OCI-LY3 (cell line): Measurements from ENCODE around the gene SSC5D.

Source experiments
- H2AFZ ChIP-seq: fragments of 200-600, 300-600 bp; shearing (Covaris generic); 2 replicates; pipeline ENCODE4 v1.6.0; 2014; ENCODE audit warnings: antibody characterized with exemption, low read depth, low read length
- H3K27ac ChIP-seq: fragments of 200-600, 300-600 bp; sonication (generic); 2 replicates; pipeline ENCODE4 v1.5.1; 2014; ENCODE audit warnings: mild to moderate bottlenecking, low read length, moderate library complexity, mixed read lengths
- H3K27me3 ChIP-seq: fragments of 200-600, 300-600 bp; sonication (generic); 2 replicates; pipeline ENCODE4 v1.6.1; 2014; ENCODE audit warnings: low read depth, low read length, mixed read lengths
- H3K36me3 ChIP-seq: fragments of 200-600, 300-600 bp; sonication (generic); replicated peaks from 2 replicates; pipeline ENCODE3; 2014; ENCODE audit warnings: low read depth, low read length, mixed read lengths
- H3K4me1 ChIP-seq: fragments of 300-600, 200-600 bp; sonication (generic); 2 replicates; pipeline ENCODE4 v1.6.1; 2014; ENCODE audit warnings: low read length, mixed read lengths
- H3K4me2 ChIP-seq: fragments of 200-600, 300-600 bp; sonication (generic); 2 replicates; pipeline ENCODE4 v1.6.1; 2014; ENCODE audit warnings: low read length, mixed read lengths
- H3K4me3 ChIP-seq: fragments of 300-600, 200-600 bp; sonication (generic); 2 replicates; pipeline ENCODE4 v1.5.1; 2014; ENCODE audit warnings: antibody characterized with exemption, mild to moderate bottlenecking, low read length, moderate library complexity
- H3K79me2 ChIP-seq: fragments of 300-600, 200-600 bp; shearing (Covaris generic); 2 replicates; pipeline ENCODE4 v1.6.1; 2014; ENCODE audit warnings: mild to moderate bottlenecking, low read length, mixed read lengths
- H3K9ac ChIP-seq: fragments of 300-600, 200-600 bp; shearing (Covaris generic); 2 replicates; pipeline ENCODE4 v1.6.0; 2014; ENCODE audit warnings: mild to moderate bottlenecking, low read length, moderate library complexity
- H3K9me3 ChIP-seq: fragments of 200-600, 300-600 bp; shearing (Covaris generic); 2 replicates; pipeline ENCODE4 v1.6.1; 2014; ENCODE audit warnings: low read length, mixed read lengths; ENCODE audit not compliant: insufficient read depth
- H4K20me1 ChIP-seq: fragments of 200-600, 300-600 bp; sonication (generic); 2 replicates; pipeline ENCODE4 v1.6.1; 2016; ENCODE audit warnings: low read length, mixed read lengths; ENCODE audit not compliant: insufficient read depth
- CTCF ChIP-seq: fragments of 200-600, 300-600 bp; sonication (generic); IDR thresholded peaks from 2 replicates; pipeline ENCODE4 v1.5.1; 2014; ENCODE audit warnings: antibody characterized with exemption, low read length, low read depth
- EZH2phosphoT487 ChIP-seq: fragments of 200-600 bp; shearing (Covaris generic); IDR thresholded peaks from 2 replicates; pipeline ENCODE4 v1.6.1; 2018; ENCODE audit warnings: antibody characterized with exemption, mixed run types, low read depth

The SSC5D gene

GRCh38 chr19:55566823-55567222 lies 78.6 kb downstream of the SSC5D start:
- no peaks in the 10 kb centered on the region for H3K4me1 ChIP-seq
- no peaks in the 10 kb centered on the region for H4K20me1 ChIP-seq
- no peak overlapping the region for H3K4me3 ChIP-seq
- H3K4me2 ChIP-seq = no peak overlapping the region
- H2AFZ ChIP-seq = no peak overlapping the region
- TF ChIP-seq EZH2phosphoT487 (no peak), CTCF (no peak)
- no peak overlapping the region for H3K9ac ChIP-seq
- H3K79me2 ChIP-seq = no peaks in the 10 kb centered on the region
- no peaks in the 10 kb centered on the region for H3K9me3 ChIP-seq
- no peak overlapping the region for H3K27ac ChIP-seq
- H3K27me3 ChIP-seq = no peaks in the 10 kb centered on the region
- H3K36me3 ChIP-seq = no peaks in the 10 kb centered on the region

- Histone ChIP-seq H3K4me1 (no peaks in the 10 kb centered on the region), H3K27ac (no peak overlapping the region), H3K4me2 (no peak overlapping the region), H3K9me3 (no peaks in the 10 kb centered on the region), H3K9ac (no peak overlapping the region), H3K79me2 (no peaks in the 10 kb centered on the region), H3K36me3 (no peaks in the 10 kb centered on the region), H3K4me3 (no peak overlapping the region), H3K27me3 (no peaks in the 10 kb centered on the region), H4K20me1 (no peaks in the 10 kb centered on the region), H2AFZ (no peak overlapping the region)
- no peak for TF ChIP-seq EZH2phosphoT487
- no peak for TF ChIP-seq CTCF
Measured at GRCh38 chr19:55567708-55568328, 79.6 kb downstream of the SSC5D start.
